Activated CD4-positive, alpha-beta T cell treated with anti-CD3 and anti-CD28 coated beads for 36 hours (primary cell): ENCODE results near the gene ACTL6A. TPM values are rescaled to one million over a fixed set of nuclear protein-coding genes. Genes with fewer than 3 reads are reported as not detected.

ENCODE experiments used
- ATAC-seq: fragments of 200-7000 bp; cut with Tn5 transposase; one replicate; pipeline ENCODE4 v1.10.0; 2021; ENCODE audit warnings: mild to moderate bottlenecking, moderate library complexity
- CTCF ChIA-PET: fragments of 350-600 bp; sonication (Branson Sonifier 250); formaldehyde crosslinking; loops from one replicate; lab custom pipeline; 2021; ENCODE audit warnings: antibody characterized with exemption; lab: Charles Lee
- POLR2A ChIA-PET: fragments of 350-600 bp; sonication (Branson Sonifier 250); formaldehyde crosslinking; loops from one replicate; lab custom pipeline; 2021; ENCODE audit warnings: antibody characterized with exemption, inconsistent platforms; lab: Charles Lee
- DNase-seq: peaks from one replicate; pipeline ENCODE4 v3.0.0-alpha.2; 2020
- H3K27ac Mint-ChIP-seq: one replicate; pipeline ENCODE4 v1.8.0; 2021; ENCODE audit warnings: mixed read lengths
- H3K27me3 Mint-ChIP-seq: one replicate; pipeline ENCODE4 v1.8.0; 2021; ENCODE audit warnings: mixed read lengths
- H3K36me3 Mint-ChIP-seq: one replicate; pipeline ENCODE4 v1.8.0; 2021; ENCODE audit warnings: low read depth, mixed read lengths
- H3K4me1 Mint-ChIP-seq: one replicate; pipeline ENCODE4 v1.8.0; 2021; ENCODE audit warnings: mixed read lengths
- H3K4me3 Mint-ChIP-seq: one replicate; pipeline ENCODE4 v1.8.0; 2021; ENCODE audit warnings: mild to moderate bottlenecking, moderate library complexity, mixed read lengths
- H3K9me3 Mint-ChIP-seq: one replicate; pipeline ENCODE4 v1.8.0; 2021; ENCODE audit warnings: low read depth, mixed read lengths
- intact Hi-C, 2 experiments: fragments of 100-400 bp; cut with DNase I in 1 of 2; cut with micrococcal nuclease in 1 of 2; formaldehyde crosslinking; loops; one replicate each; pipeline versions ENCODE4 v1.14.2 to v1.15.1; 2022 to 2024; cut with DNase I, micrococcal nuclease
- total RNA-seq, 2 experiments: library from RNA; stranded (reverse); gene quantifications; one replicate each; pipeline ENCODE4 v1.2.3, GENCODE V29; 2021

ACTL6A gene
- total RNA-seq, 2 experiments from 2014 or later = 85.3 to 113 TPM

- Mint-ChIP-seq H3K36me3 (no peaks in the 10 kb centered on the region), H3K27ac (no peak overlapping the region), H3K4me3 (no peak overlapping the region), H3K27me3 (peaks cover 2% of the 10 kb centered on the region), H3K9me3 (no peaks in the 10 kb centered on the region), H3K4me1 (no peaks in the 10 kb centered on the region)
- ChIA-PET CTCF (no interaction called here), POLR2A (no interaction called here)
- ATAC-seq (no peak), DNase-seq (no peak)
- intact Hi-C loops = no loop called here
Measured at GRCh38 chr3:179542375-179542774, 20.4 kb upstream of the ACTL6A start.

- H3K4me3 Mint-ChIP-seq = no peak overlapping the region
- CTCF ChIA-PET = no interaction called here
- no peaks in the 10 kb centered on the region for H3K9me3 Mint-ChIP-seq
- no peaks in the 10 kb centered on the region for H3K36me3 Mint-ChIP-seq
- peak; percentile 94 for ATAC-seq
- H3K27me3 Mint-ChIP-seq = peaks cover 2% of the 10 kb centered on the region
- POLR2A ChIA-PET = no interaction called here
- DNase-seq = no peak
- H3K27ac Mint-ChIP-seq = no peak overlapping the region
- intact Hi-C loops = no loop called here
- H3K4me1 Mint-ChIP-seq = no peaks in the 10 kb centered on the region
Measured at GRCh38 chr3:179544981-179545645, 17.6 kb upstream of the ACTL6A start.

DNA sequence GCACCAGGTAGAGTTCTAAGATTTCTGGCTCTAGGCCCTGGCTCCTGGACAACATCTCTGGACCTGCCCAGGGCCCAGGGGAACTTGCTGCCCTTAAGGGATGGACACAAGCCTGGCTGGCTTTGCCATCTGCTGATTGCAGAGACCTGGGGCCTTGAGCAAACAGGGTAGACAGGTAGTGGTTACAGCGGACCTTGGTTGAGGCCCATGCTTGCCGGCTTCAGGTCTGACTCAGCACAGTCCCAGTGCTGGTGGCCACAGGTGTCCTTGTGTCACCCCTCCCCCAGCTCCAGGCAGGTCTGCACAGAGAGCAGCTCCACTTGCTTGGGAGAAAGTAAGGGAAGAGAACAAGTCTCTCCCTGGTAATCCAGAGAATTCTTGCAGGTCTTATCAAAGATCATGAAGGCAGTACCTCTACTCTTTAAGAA, 15.9 kb upstream of the ACTL6A start:
- Mint-ChIP-seq H3K36me3 (no peaks in the 10 kb centered on the region), H3K4me3 (no peak overlapping the region), H3K27me3 (peaks cover 2% of the 10 kb centered on the region), H3K27ac (no peak overlapping the region), H3K9me3 (no peaks in the 10 kb centered on the region), H3K4me1 (no peaks in the 10 kb centered on the region)
- ATAC-seq (no peak), DNase-seq (no peak)
- ChIA-PET CTCF (no interaction called here), POLR2A (no interaction called here)
- intact Hi-C loops = no loop called here

DNA sequence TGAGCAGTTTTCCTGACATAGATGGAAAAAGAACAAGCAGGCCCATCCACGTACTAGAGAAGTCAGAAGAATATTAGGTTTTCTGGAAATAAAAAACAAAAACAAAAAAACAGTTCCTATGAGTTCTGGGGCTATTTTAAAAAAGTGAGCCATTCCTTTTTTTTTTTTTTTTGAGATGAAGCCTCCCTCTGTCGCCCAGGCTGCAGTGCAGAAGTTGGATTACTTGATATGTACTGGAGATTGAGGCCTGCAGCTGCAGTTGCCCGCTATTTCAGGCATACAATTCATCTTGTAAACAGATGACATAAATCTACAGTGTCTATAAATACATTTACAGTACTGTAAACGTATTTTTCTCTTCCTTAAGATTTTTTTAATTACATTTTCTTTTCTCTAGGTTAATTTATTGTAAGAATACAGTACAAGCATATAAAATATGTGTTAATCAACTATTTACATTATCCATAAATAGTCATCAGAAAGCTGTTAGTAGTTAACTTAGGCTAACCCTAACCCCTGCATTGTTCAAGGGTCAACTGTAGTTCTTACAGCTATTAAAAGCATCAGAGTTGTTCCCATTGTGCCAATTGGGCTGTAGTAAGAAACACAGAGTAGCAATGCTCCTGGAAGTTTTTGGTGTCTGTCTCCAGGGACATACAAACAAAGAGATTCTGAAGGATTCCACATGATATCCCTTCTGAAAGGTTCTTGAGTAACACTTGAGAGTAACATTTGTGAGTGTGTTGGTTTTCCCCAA, 11.2 kb upstream of the ACTL6A start:
- H3K9me3 Mint-ChIP-seq = no peaks in the 10 kb centered on the region
- intact Hi-C loops = no loop called here
- H3K27me3 Mint-ChIP-seq = no peaks in the 10 kb centered on the region
- H3K27ac Mint-ChIP-seq = no peak overlapping the region
- H3K4me3 Mint-ChIP-seq = no peak overlapping the region
- ChIA-PET POLR2A (no interaction called here), CTCF (interaction anchor here (0.7 to 1.0 kb wide), 3 partner anchors 15 to 546 kb away, joined by 3 read pairs; no protein-coding TSS in a partner anchor)
- ATAC-seq (no peak), DNase-seq (no peak)
- no peaks in the 10 kb centered on the region for H3K36me3 Mint-ChIP-seq
- no peaks in the 10 kb centered on the region for H3K4me1 Mint-ChIP-seq

GRCh38 chr3:179558742-179559364, 3.9 kb upstream of the ACTL6A start:
- POLR2A ChIA-PET = interaction anchor here (0.6 kb wide), 1 partner anchor 242 kb away, joined by 4 read pairs; no protein-coding TSS in a partner anchor
- ATAC-seq (no peak), DNase-seq (peak; percentile 75)
- H3K9me3 Mint-ChIP-seq = no peaks in the 10 kb centered on the region
- peaks cover 6% of the 10 kb centered on the region for H3K27me3 Mint-ChIP-seq
- CTCF ChIA-PET = interaction anchor here (0.7 to 1.2 kb wide), 2 partner anchors 129 to 442 kb away, joined by 3 to 5 read pairs; no protein-coding TSS in a partner anchor
- no peak overlapping the region for H3K27ac Mint-ChIP-seq
- no peaks in the 10 kb centered on the region for H3K36me3 Mint-ChIP-seq
- peaks cover 3% of the 10 kb centered on the region for H3K4me1 Mint-ChIP-seq
- intact Hi-C loops = loop anchor here (1.0 to 2.0 kb wide), 4 partner anchors 112 to 454 kb away; no protein-coding TSS in a partner anchor
- no peak overlapping the region for H3K4me3 Mint-ChIP-seq

GRCh38 chr3:179560791-179561190, 1.9 kb upstream of the ACTL6A start:
- ChIA-PET POLR2A (no interaction called here), CTCF (interaction anchor here (2.1 kb wide), 1 partner anchor 12 kb away, joined by 4 read pairs; no protein-coding TSS in a partner anchor)
- H3K9me3 Mint-ChIP-seq = no peaks in the 10 kb centered on the region
- intact Hi-C loops = loop anchor here (5.0 kb wide), 2 partner anchors 543 to 1042 kb away; partner anchors contain the start of gene TTC14 (in 2 of the 2)
- no peak overlapping the region for H3K27ac Mint-ChIP-seq
- no peak overlapping the region for H3K4me3 Mint-ChIP-seq
- peaks cover 2% of the 10 kb centered on the region for H3K36me3 Mint-ChIP-seq
- DNase-seq (no peak), ATAC-seq (no peak)
- H3K4me1 Mint-ChIP-seq = peaks cover 20% of the 10 kb centered on the region
- H3K27me3 Mint-ChIP-seq = peaks cover 6% of the 10 kb centered on the region

DNA sequence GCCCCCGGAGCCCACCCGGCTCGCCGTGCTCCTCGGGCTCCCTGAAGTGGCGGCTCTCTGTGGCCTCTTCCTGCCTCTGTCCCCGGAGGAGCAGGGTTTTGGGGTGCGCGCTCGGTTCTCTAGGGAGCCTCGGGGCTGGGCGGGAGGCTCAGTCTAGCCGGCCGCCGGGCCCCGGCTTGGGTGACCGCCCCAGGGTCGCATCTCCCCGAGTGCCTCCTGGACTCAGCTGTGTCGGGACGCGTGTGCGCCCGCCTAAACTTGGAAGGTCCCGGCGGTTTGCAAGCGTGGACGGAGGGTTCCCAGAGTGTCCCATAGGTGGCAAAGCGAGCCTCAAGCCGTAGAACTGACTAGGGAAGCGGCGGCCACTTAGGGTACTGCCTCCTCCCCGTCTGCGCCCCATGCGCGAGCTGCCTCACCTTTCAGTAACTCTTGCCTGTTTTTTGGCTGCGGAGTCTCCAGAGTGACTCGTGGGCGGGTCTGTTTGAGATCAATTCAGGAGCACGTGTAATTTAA, 601 bp downstream of the ACTL6A start:
- Mint-ChIP-seq H3K36me3 (peaks cover 2% of the 10 kb centered on the region), H3K9me3 (no peaks in the 10 kb centered on the region), H3K4me3 (peak overlapping the region; percentile 83), H3K27me3 (peaks cover 6% of the 10 kb centered on the region), H3K27ac (peak overlapping the region; percentile 90), H3K4me1 (peaks cover 27% of the 10 kb centered on the region)
- ChIA-PET CTCF (interaction anchor here (0.6 kb wide), 1 partner anchor 103 kb away, joined by 4 read pairs; no protein-coding TSS in a partner anchor), POLR2A (interaction anchor here (0.7 to 1.7 kb wide), 4 partner anchors 41 to 414 kb away, joined by 3 to 10 read pairs (median 6); partner anchors contain the start of genes MRPL47 and NDUFB5)
- intact Hi-C loops = loop anchor here (1.0 to 5.0 kb wide), 8 partner anchors 46 to 1039 kb away; partner anchors contain the start of genes TTC14 (in 2 of the 2), PIK3CA (in 1 of the 2), USP13 (in 1 of the 2) and ZMAT3 (in 1 of the 2)
- peak; percentile 87 for DNase-seq
- peak; percentile 61 for ATAC-seq

GRCh38 chr3:179565496-179565895, 2.8 kb downstream of the ACTL6A start:
- CTCF ChIA-PET = interaction anchor here (0.6 to 1.0 kb wide), 2 partner anchors 34 to 494 kb away, joined by 3 read pairs; partner anchors contain the start of gene ZMAT3
- peaks cover 8% of the 10 kb centered on the region for H3K36me3 Mint-ChIP-seq
- H3K27ac Mint-ChIP-seq = peak overlapping the region; percentile 79
- H3K4me3 Mint-ChIP-seq = no peak overlapping the region
- H3K9me3 Mint-ChIP-seq = no peaks in the 10 kb centered on the region
- intact Hi-C loops = no loop called here
- ATAC-seq = peak; percentile 18
- peak; percentile 18 for DNase-seq
- H3K4me1 Mint-ChIP-seq = peaks cover 31% of the 10 kb centered on the region
- POLR2A ChIA-PET = interaction anchor here (1.0 kb wide), 1 partner anchor 39 kb away, joined by 3 read pairs; the partner anchor contains the start of genes MRPL47 and NDUFB5
- H3K27me3 Mint-ChIP-seq = peaks cover 6% of the 10 kb centered on the region

DNA sequence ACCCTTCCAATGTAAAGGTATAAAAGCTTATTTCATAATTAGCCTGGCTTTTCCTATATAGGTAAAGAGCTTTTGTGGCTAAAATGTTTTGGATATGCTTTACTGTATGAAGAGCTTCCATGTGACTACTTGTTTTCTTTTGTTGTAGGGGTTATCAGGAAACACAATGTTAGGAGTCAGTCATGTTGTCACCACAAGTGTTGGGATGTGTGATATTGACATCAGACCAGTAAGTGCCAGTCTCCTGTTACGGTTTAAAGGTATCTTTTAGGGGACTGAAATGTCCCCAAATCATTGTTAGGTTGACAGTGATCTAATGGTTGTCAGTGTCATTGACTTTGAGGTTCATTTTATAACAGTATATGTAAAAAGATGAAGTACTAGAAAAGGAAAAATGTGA, 18.3 kb downstream of the ACTL6A start:
- CTCF ChIA-PET = no interaction called here
- H3K27me3 Mint-ChIP-seq = no peaks in the 10 kb centered on the region

GRCh38 chr3:179589143-179589542, 26.4 kb downstream of the ACTL6A start:
- DNase-seq = no peak
- H3K4me1 Mint-ChIP-seq = peaks cover 11% of the 10 kb centered on the region
- peak; percentile 87 for ATAC-seq
- H3K36me3 Mint-ChIP-seq = peaks cover 30% of the 10 kb centered on the region
- intact Hi-C loops = loop anchor here in 1 of 2 experiments (10.0 kb wide), 1 partner anchor 1356 kb away; no protein-coding TSS in a partner anchor
- H3K4me3 Mint-ChIP-seq = no peak overlapping the region
- H3K27me3 Mint-ChIP-seq = no peaks in the 10 kb centered on the region
- no peaks in the 10 kb centered on the region for H3K9me3 Mint-ChIP-seq
- POLR2A ChIA-PET = interaction anchor here (0.6 kb wide), 1 partner anchor 14 kb away, joined by 3 read pairs; no protein-coding TSS in a partner anchor
- CTCF ChIA-PET = interaction anchor here (0.5 kb wide), 1 partner anchor 95 kb away, joined by 4 read pairs; no protein-coding TSS in a partner anchor
- peak overlapping the region; percentile 14 for H3K27ac Mint-ChIP-seq

More for the DNA sequence above, 18.3 kb downstream of the ACTL6A start:
- POLR2A ChIA-PET = no interaction called here
- H3K9me3 Mint-ChIP-seq = no peaks in the 10 kb centered on the region
- ATAC-seq = no peak
- peaks cover 38% of the 10 kb centered on the region for H3K36me3 Mint-ChIP-seq
- H3K4me1 Mint-ChIP-seq = no peaks in the 10 kb centered on the region
- no peak overlapping the region for H3K4me3 Mint-ChIP-seq
- no peak overlapping the region for H3K27ac Mint-ChIP-seq
- no peak for DNase-seq
- intact Hi-C loops = loop anchor here in 1 of 2 experiments (10.0 kb wide), 1 partner anchor 1364 kb away; no protein-coding TSS in a partner anchor
